Hematopoietic multipotent progenitor cell treated with erythropoietin and hydrocortisone succinate and interleukin-3 and kit ligand, for 6 days (in vitro differentiated cells): ENCODE measurements around the gene GPN1.
"Not testable (repeated sequence)": the region's sequence is repeated elsewhere in the genome, so short reads cannot be mapped to it uniquely, and the experiment has no call there.

Experiments used
- DNase-seq: peaks from one replicate; pipeline ENCODE4 v3.0.0-alpha.2; 2015

Gene GPN1

GRCh38 chr2:27627963-27628766 is 685 bp upstream of the GPN1 start:
- peak; percentile 23 for DNase-seq

GRCh38 chr2:27630257-27630656 is 1.4 kb downstream of the GPN1 start:
- DNase-seq: not testable (repeated sequence)

GRCh38 chr2:27634291-27634690 is 5.4 kb downstream of the GPN1 start:
- DNase-seq: no peak

GRCh38 chr2:27636766-27637165 is 7.9 kb downstream of the GPN1 start:
- no peak for DNase-seq

GRCh38 chr2:27638037-27638637 is 9.3 kb downstream of the GPN1 start:
- no peak for DNase-seq

- DNase-seq: no peak
Observed at GRCh38 chr2:27638709-27639108, 9.9 kb downstream of the GPN1 start.

GRCh38 chr2:27640722-27641245 is 11.9 kb downstream of the GPN1 start:
- no peak for DNase-seq

- no peak for DNase-seq
Observed at GRCh38 chr2:27645197-27645596, 16.3 kb downstream of the GPN1 start.

GRCh38 chr2:27647289-27647688 is 18.4 kb downstream of the GPN1 start:
- DNase-seq: no peak

GRCh38 chr2:27647737-27648136 is 18.9 kb downstream of the GPN1 start:
- no peak for DNase-seq

- DNase-seq: no peak
Observed at GRCh38 chr2:27651056-27651455, 22.2 kb downstream of the GPN1 start.

- DNase-seq: no peak
Observed at GRCh38 chr2:27652341-27652740, 23.5 kb downstream of the GPN1 start.

- no peak for DNase-seq
Observed at GRCh38 chr2:27652790-27653189, 23.9 kb downstream of the GPN1 start.

- DNase-seq: no peak
Observed at GRCh38 chr2:27653397-27653796, 24.5 kb downstream of the GPN1 start.

- DNase-seq: no peak
Observed at GRCh38 chr2:27655155-27655951, 26.5 kb downstream of the GPN1 start.

GRCh38 chr2:27661371-27661770 is 32.5 kb downstream of the GPN1 start:
- DNase-seq: no peak

- DNase-seq: peak; percentile 94
Observed at GRCh38 chr2:27663285-27664153, 34.7 kb downstream of the GPN1 start, which contains the start of the genes SLC4A1AP and SUPT7L. Gene SLC4A1AP, plus strand, starts transcription at chr2:27663889. Its CDS starts 26 bp downstream, at chr2:27663915. Gene SUPT7L, minus strand, starts transcription at chr2:27663614. Its CDS starts 1,422 bp downstream, at chr2:27662192.

GRCh38 chr2:27664154-27664574 is 35.3 kb downstream of the GPN1 start:
- no peak for DNase-seq

GRCh38 chr2:27664622-27665363 is 35.9 kb downstream of the GPN1 start:
- DNase-seq: peak; percentile 11

GRCh38 chr2:27667446-27667845 is 38.6 kb downstream of the GPN1 start:
- DNase-seq: no peak

- DNase-seq: no peak
Observed at GRCh38 chr2:27671235-27671634, 42.4 kb downstream of the GPN1 start.
